Right cardiac atrium (tissue), 5 donors: ENCODE results near the gene TSGA10IP. TPM values are rescaled to one million over a fixed set of nuclear protein-coding genes. Genes with fewer than 3 reads are reported as not detected.

Experiments used
- ATAC-seq, 2 donors: fragments of 200-7000 bp; cut with Tn5 transposase; one replicate each; pipeline versions ENCODE4 v1.8.0 to v1.9.1; 2020; ENCODE audit warnings: moderate library complexity in 2 of 2, mild to moderate bottlenecking in 1 of 2
- DNase-seq, 3 donors: peaks; one replicate each; pipeline ENCODE4 v3.0.0-alpha.2; 2020
- H3K27ac ChIP-seq: one replicate; pipeline ENCODE4 v1.5.1; 2013; ENCODE audit warnings: mild to moderate bottlenecking, low read length, control low read depth, moderate library complexity
- H3K27me3 ChIP-seq: one replicate; pipeline ENCODE4 v1.6.1; 2013; ENCODE audit not compliant: control insufficient read depth, insufficient read depth
- H3K4me1 ChIP-seq: one replicate; pipeline ENCODE4 v1.6.1; 2013; ENCODE audit warnings: low read length; ENCODE audit not compliant: control insufficient read depth, insufficient read depth
- H3K4me3 ChIP-seq: one replicate; pipeline ENCODE4 v1.5.1; 2013; ENCODE audit warnings: low read length, control low read depth
- H3K9me3 ChIP-seq: one replicate; pipeline ENCODE4 v1.6.1; 2013; ENCODE audit warnings: low read length; ENCODE audit not compliant: control insufficient read depth
- WGBS: extraction: QIAGEN DNeasy Blood & Tissue Kit; methylation state at CpG from one replicate; pipeline ENCODE4 v1.1.7; 2013; 5-methylcytosine and 5-hydroxymethylcytosine counted together
- intact Hi-C, 4 donors: fragments of 100-400 bp; cut with DNase I; formaldehyde crosslinking; loops; one replicate each; pipeline versions ENCODE4 v1.11.0 to v1.14.0; 2022 to 2023
- polyA plus RNA-seq: library from polyadenylated mRNA; stranded (reverse); fragments of 200-250 nt; gene quantifications from one replicate; pipeline ENCODE4 v1.2.3, GENCODE V29; 2013
- total RNA-seq, 4 donors: library from RNA; stranded (reverse); fragmentation: NEBNext Ultra II Directional; extraction: Animal tissue kit (Norgen Biotek cat#: 25700); gene quantifications; one replicate each; pipeline ENCODE4 v1.2.1, GENCODE V29; 2021
- donor health status: healthy with polysubstance abuse.
- donor health status: DM: no; HTN: yes; CAD: no.
- donor health status: DM: no; HTN: no; CAD: no.
- donor health status: DM: no; HTN: yes; CAD: no; lungs with severe emphysema.
- donor health status: DM: yes; HTN: yes; CAD: no.

TSGA10IP gene
- total and polyA plus RNA-seq, 5 donors = not detected

GRCh38 chr11:65919141-65919572, 26.1 kb upstream of the TSGA10IP start, which contains the start of gene DRAP1:
Gene DRAP1 (plus strand): TSS chr11:65919426. CDS start chr11:65919502, 76 bp downstream.
- ATAC-seq = peak; percentile 93 to 95
- intact Hi-C loops = no loop called here
- Histone ChIP-seq H3K27ac (peak within 1 kb of the TSS; percentile 54), H3K4me3 (peak within 1 kb of the TSS; percentile 92), H3K4me1 (peaks cover 23% of the 10 kb centered on the region), H3K27me3 (no peaks in the 10 kb centered on the region), H3K9me3 (no peaks in the 10 kb centered on the region)
- DNase-seq = peak; percentile 99 to 100 (median 100)
- under 1% methylated on average over 59 of the region's 59 CpGs for WGBS

- DNase-seq = no peak
- intact Hi-C loops = no loop called here
- Histone ChIP-seq H3K27ac (peak overlapping the region; percentile 54), H3K4me3 (peak overlapping the region; percentile 92), H3K9me3 (no peaks in the 10 kb centered on the region), H3K27me3 (no peaks in the 10 kb centered on the region), H3K4me1 (peaks cover 23% of the 10 kb centered on the region)
- WGBS = under 1% methylated on average over 60 of the region's 60 CpGs
- peak; percentile 39 to 48 for ATAC-seq
Measured at GRCh38 chr11:65919573-65920371, 25.5 kb upstream of the TSGA10IP start.

- DNase-seq (peak; percentile 35 to 64 (median 61)), ATAC-seq (no peak)
- Histone ChIP-seq H3K4me3 (peak overlapping the region; percentile 92), H3K27ac (no peak overlapping the region), H3K4me1 (peaks cover 17% of the 10 kb centered on the region), H3K27me3 (no peaks in the 10 kb centered on the region), H3K9me3 (no peaks in the 10 kb centered on the region)
- intact Hi-C loops = no loop called here
- WGBS = 55% methylated on average over 15 of the region's 15 CpGs
Measured at GRCh38 chr11:65920372-65920802, 24.9 kb upstream of the TSGA10IP start.

- peaks cover 10% of the 10 kb centered on the region for H3K4me1 ChIP-seq
- no peaks in the 10 kb centered on the region for H3K27me3 ChIP-seq
- WGBS = 85% methylated on average over 12 of the region's 12 CpGs
- H3K27ac ChIP-seq = no peak overlapping the region
- DNase-seq = peak in 2 of 3 donors; percentile 54
- H3K9me3 ChIP-seq = no peaks in the 10 kb centered on the region
- H3K4me3 ChIP-seq = no peak overlapping the region
- ATAC-seq = no peak
- intact Hi-C loops = no loop called here
Measured at GRCh38 chr11:65921033-65921555, 24.2 kb upstream of the TSGA10IP start.

GRCh38 chr11:65921876-65922275, 23.4 kb upstream of the TSGA10IP start:
- Histone ChIP-seq H3K4me1 (peaks cover 10% of the 10 kb centered on the region), H3K27ac (no peak overlapping the region), H3K4me3 (no peak overlapping the region), H3K9me3 (no peaks in the 10 kb centered on the region), H3K27me3 (no peaks in the 10 kb centered on the region)
- WGBS = 92% methylated on average over 10 of the region's 10 CpGs
- DNase-seq = peak in 1 of 3 donors; percentile 32
- intact Hi-C loops = no loop called here
- no peak for ATAC-seq

- Histone ChIP-seq H3K27ac (no peak overlapping the region), H3K27me3 (no peaks in the 10 kb centered on the region), H3K4me1 (peaks cover 10% of the 10 kb centered on the region), H3K4me3 (no peak overlapping the region), H3K9me3 (no peaks in the 10 kb centered on the region)
- no peak for ATAC-seq
- WGBS = 82% methylated on average over 3 of the region's 3 CpGs
- DNase-seq = no peak
- intact Hi-C loops = no loop called here
Measured at GRCh38 chr11:65922565-65922964, 22.7 kb upstream of the TSGA10IP start.

GRCh38 chr11:65925397-65925796, 19.9 kb upstream of the TSGA10IP start:
- 35% methylated on average over 2 of the region's 2 CpGs for WGBS
- no peaks in the 10 kb centered on the region for H3K27me3 ChIP-seq
- H3K9me3 ChIP-seq = no peaks in the 10 kb centered on the region
- no peak overlapping the region for H3K27ac ChIP-seq
- peaks cover 2% of the 10 kb centered on the region for H3K4me1 ChIP-seq
- intact Hi-C loops = no loop called here
- no peak for ATAC-seq
- no peak for DNase-seq
- H3K4me3 ChIP-seq = no peak overlapping the region

- intact Hi-C loops = no loop called here
- DNase-seq = peak in 2 of 3 donors; percentile 13 to 57
- Histone ChIP-seq H3K4me3 (no peak overlapping the region), H3K27me3 (no peaks in the 10 kb centered on the region), H3K27ac (no peak overlapping the region), H3K9me3 (no peaks in the 10 kb centered on the region), H3K4me1 (no peaks in the 10 kb centered on the region)
- peak; percentile 24 to 27 for ATAC-seq
- WGBS = 56% methylated on average over 9 of the region's 9 CpGs
Measured at GRCh38 chr11:65927904-65928397, 17.3 kb upstream of the TSGA10IP start.

GRCh38 chr11:65928667-65929066, 16.6 kb upstream of the TSGA10IP start:
- no peak for ATAC-seq
- WGBS = 57% methylated on average over 6 of the region's 6 CpGs
- DNase-seq = no peak
- Histone ChIP-seq H3K4me1 (no peaks in the 10 kb centered on the region), H3K4me3 (no peak overlapping the region), H3K27me3 (no peaks in the 10 kb centered on the region), H3K9me3 (no peaks in the 10 kb centered on the region), H3K27ac (no peak overlapping the region)
- intact Hi-C loops = no loop called here

- H3K9me3 ChIP-seq = no peaks in the 10 kb centered on the region
- H3K4me3 ChIP-seq = no peak overlapping the region
- WGBS = 47% methylated on average over 13 of the region's 13 CpGs
- no peak overlapping the region for H3K27ac ChIP-seq
- intact Hi-C loops = no loop called here
- H3K27me3 ChIP-seq = no peaks in the 10 kb centered on the region
- DNase-seq (no peak), ATAC-seq (no peak)
- H3K4me1 ChIP-seq = no peaks in the 10 kb centered on the region
Measured at GRCh38 chr11:65931773-65932557, 13.3 kb upstream of the TSGA10IP start.

- H3K27me3 ChIP-seq = no peaks in the 10 kb centered on the region
- ATAC-seq (no peak), DNase-seq (no peak)
- 29% methylated on average over 9 of the region's 9 CpGs for WGBS
- H3K27ac ChIP-seq = no peak overlapping the region
- H3K9me3 ChIP-seq = no peaks in the 10 kb centered on the region
- no peaks in the 10 kb centered on the region for H3K4me1 ChIP-seq
- intact Hi-C loops = no loop called here
- no peak overlapping the region for H3K4me3 ChIP-seq
Measured at GRCh38 chr11:65932558-65932919, 12.7 kb upstream of the TSGA10IP start.
